Right cardiac atrium (tissue), 5 donors: ENCODE data around the gene HNRNPU. TPM values are rescaled to one million over a fixed set of nuclear protein-coding genes. Genes with fewer than 3 reads are reported as not detected.

Experiments
- ATAC-seq, 2 donors: fragments of 200-7000 bp; cut with Tn5 transposase; one replicate each; pipeline versions ENCODE4 v1.8.0 to v1.9.1; 2020; ENCODE audit warnings: moderate library complexity in 2 of 2, mild to moderate bottlenecking in 1 of 2
- DNase-seq, 3 donors: peaks; one replicate each; pipeline ENCODE4 v3.0.0-alpha.2; 2020
- H3K27ac ChIP-seq: one replicate; pipeline ENCODE4 v1.5.1; 2013; ENCODE audit warnings: mild to moderate bottlenecking, low read length, control low read depth, moderate library complexity
- H3K27me3 ChIP-seq: one replicate; pipeline ENCODE4 v1.6.1; 2013; ENCODE audit not compliant: control insufficient read depth, insufficient read depth
- H3K4me1 ChIP-seq: one replicate; pipeline ENCODE4 v1.6.1; 2013; ENCODE audit warnings: low read length; ENCODE audit not compliant: control insufficient read depth, insufficient read depth
- H3K4me3 ChIP-seq: one replicate; pipeline ENCODE4 v1.5.1; 2013; ENCODE audit warnings: low read length, control low read depth
- H3K9me3 ChIP-seq: one replicate; pipeline ENCODE4 v1.6.1; 2013; ENCODE audit warnings: low read length; ENCODE audit not compliant: control insufficient read depth
- WGBS: extraction: QIAGEN DNeasy Blood & Tissue Kit; methylation state at CpG from one replicate; pipeline ENCODE4 v1.1.7; 2013; 5-methylcytosine and 5-hydroxymethylcytosine counted together
- intact Hi-C, 4 donors: fragments of 100-400 bp; cut with DNase I; formaldehyde crosslinking; loops; one replicate each; pipeline versions ENCODE4 v1.11.0 to v1.14.0; 2022 to 2023
- polyA plus RNA-seq: library from polyadenylated mRNA; stranded (reverse); fragments of 200-250 nt; gene quantifications from one replicate; pipeline ENCODE4 v1.2.3, GENCODE V29; 2013
- total RNA-seq, 4 donors: library from RNA; stranded (reverse); fragmentation: NEBNext Ultra II Directional; extraction: Animal tissue kit (Norgen Biotek cat#: 25700); gene quantifications; one replicate each; pipeline ENCODE4 v1.2.1, GENCODE V29; 2021
- donor health status: healthy with polysubstance abuse.
- donor health status: DM: no; HTN: yes; CAD: no.
- donor health status: DM: no; HTN: no; CAD: no.
- donor health status: DM: no; HTN: yes; CAD: no; lungs with severe emphysema.
- donor health status: DM: yes; HTN: yes; CAD: no.

Gene HNRNPU
- total and polyA plus RNA-seq, 5 donors = 112 to 194 (median 183) TPM

GRCh38 chr1:244802041-244802440, 62.3 kb downstream of the HNRNPU start:
- 66% methylated on average over 14 of the region's 14 CpGs for WGBS
- intact Hi-C loops = loop anchor here in 2 of 4 donors (5.0 kb wide), 1 partner anchor 240 kb away; no protein-coding TSS in a partner anchor
- DNase-seq (no peak), ATAC-seq (peak in 1 of 2 donors; percentile 33)
- H3K9me3 ChIP-seq = no peaks in the 10 kb centered on the region
- no peaks in the 10 kb centered on the region for H3K4me1 ChIP-seq
- H3K27me3 ChIP-seq = no peaks in the 10 kb centered on the region
- no peak overlapping the region for H3K27ac ChIP-seq
- no peak overlapping the region for H3K4me3 ChIP-seq

DNA sequence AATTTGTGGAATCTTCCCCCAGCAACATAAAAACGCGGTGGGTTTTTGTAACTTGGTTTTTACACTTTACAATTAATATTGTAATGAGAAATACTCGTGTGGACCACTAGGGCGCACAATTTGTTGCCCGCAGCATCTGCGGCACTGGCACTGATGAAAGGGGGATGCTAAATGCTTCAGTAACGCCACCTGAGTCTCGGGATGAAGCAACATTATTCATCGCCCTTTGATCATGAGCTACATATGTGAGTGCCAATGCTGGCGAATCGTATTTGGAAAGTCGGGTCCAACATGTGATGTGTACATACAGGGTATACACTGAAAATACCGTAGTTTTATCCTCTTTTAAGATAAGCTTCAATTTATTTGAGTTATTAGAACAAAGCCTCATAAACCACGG, 63.1 kb downstream of the HNRNPU start:
- Histone ChIP-seq H3K27me3 (no peaks in the 10 kb centered on the region), H3K4me1 (no peaks in the 10 kb centered on the region), H3K9me3 (no peaks in the 10 kb centered on the region), H3K27ac (no peak overlapping the region), H3K4me3 (no peak overlapping the region)
- DNase-seq = no peak
- intact Hi-C loops = loop anchor here in 2 of 4 donors (5.0 kb wide), 1 partner anchor 241 kb away; no protein-coding TSS in a partner anchor
- WGBS = 46% methylated on average over 14 of the region's 14 CpGs
- ATAC-seq = peak; percentile 26 to 43

GRCh38 chr1:244800821-244801220, 63.5 kb downstream of the HNRNPU start:
- DNase-seq (no peak), ATAC-seq (no peak)
- no peaks in the 10 kb centered on the region for H3K4me1 ChIP-seq
- intact Hi-C loops = loop anchor here in 2 of 4 donors (5.0 kb wide), 1 partner anchor 241 kb away; no protein-coding TSS in a partner anchor
- no peak overlapping the region for H3K4me3 ChIP-seq
- WGBS = 88% methylated on average over 9 of the region's 9 CpGs
- no peaks in the 10 kb centered on the region for H3K27me3 ChIP-seq
- H3K9me3 ChIP-seq = no peaks in the 10 kb centered on the region
- no peak overlapping the region for H3K27ac ChIP-seq

Other genes starting within 250 kb of the HNRNPU start
- gene DESI2, start 211.4 kb downstream of the HNRNPU start, total RNA-seq = 10 to 100 TPM; 23.7 to 27.0 (median 24.6) TPM
- 12.1 TPM for gene DESI2, start 211.4 kb downstream of the HNRNPU start, polyA plus RNA-seq
- gene COX20, start 28.9 kb downstream of the HNRNPU start, total RNA-seq = 10 to 100 TPM; 57.8 to 68.5 (median 63.0) TPM
- gene COX20, start 28.9 kb downstream of the HNRNPU start, polyA plus RNA-seq = 121 TPM